ENCODE data around the gene FRMD4A.
A peak's percentile ranks its signal among the peaks of the same experiment; 100 is the strongest.
"Not testable (repeated sequence)": the region's sequence is repeated elsewhere in the genome, so short reads cannot be mapped to it uniquely, and the experiment has no call there.

FRMD4A gene

GRCh38 chr10:14151571-14151970 is 179.2 kb downstream of the FRMD4A start:
- no peak for DNase-seq

GRCh38 chr10:14150526-14150925 is 180.2 kb downstream of the FRMD4A start:
- DNase-seq, result peak in 3 of 56 donors; percentile 5 to 23 (median 11)

GRCh38 chr10:14146501-14146900 is 184.2 kb downstream of the FRMD4A start:
- DNase-seq, result no peak

- no peak for DNase-seq
These were observed 184.7 kb downstream of the FRMD4A start for GRCh38 chr10:14146025-14146424.

- no peak for DNase-seq
These were observed 186.3 kb downstream of the FRMD4A start for GRCh38 chr10:14144451-14144850.

GRCh38 chr10:14142606-14143250 is 188.0 kb downstream of the FRMD4A start:
- no peak for DNase-seq

- DNase-seq, result no peak
These were observed 189.4 kb downstream of the FRMD4A start for GRCh38 chr10:14141283-14141682.

GRCh38 chr10:14137391-14137790 is 193.3 kb downstream of the FRMD4A start:
- no peak for DNase-seq

GRCh38 chr10:14135196-14135595 is 195.5 kb downstream of the FRMD4A start:
- not testable (repeated sequence) for DNase-seq

- DNase-seq, result no peak
These were observed 196.4 kb downstream of the FRMD4A start for GRCh38 chr10:14134275-14134674.

GRCh38 chr10:14131261-14131960 is 199.3 kb downstream of the FRMD4A start:
- DNase-seq, result no peak

GRCh38 chr10:14129770-14130169 is 201.0 kb downstream of the FRMD4A start:
- DNase-seq, result no peak

GRCh38 chr10:14128519-14128918 is 202.2 kb downstream of the FRMD4A start:
- no peak for DNase-seq

GRCh38 chr10:14126697-14127440 is 203.9 kb downstream of the FRMD4A start:
- DNase-seq, result no peak

- no peak for DNase-seq
These were observed 205.2 kb downstream of the FRMD4A start for GRCh38 chr10:14125564-14125963.

GRCh38 chr10:14124941-14125340 is 205.8 kb downstream of the FRMD4A start:
- no peak for DNase-seq

GRCh38 chr10:14123139-14123538 is 207.6 kb downstream of the FRMD4A start:
- DNase-seq, result peak in 4 of 56 donors; percentile 2 to 34 (median 6)

GRCh38 chr10:14120812-14121211 is 209.9 kb downstream of the FRMD4A start:
- DNase-seq, result no peak

- no peak for DNase-seq
These were observed 211.8 kb downstream of the FRMD4A start for GRCh38 chr10:14118953-14119352.

- no peak for DNase-seq
These were observed 213.9 kb downstream of the FRMD4A start for GRCh38 chr10:14116837-14117236.

GRCh38 chr10:14116021-14116420 is 214.7 kb downstream of the FRMD4A start:
- DNase-seq, result no peak

GRCh38 chr10:14114791-14115190 is 215.9 kb downstream of the FRMD4A start:
- DNase-seq, result no peak
